ENCODE results near the gene GFAP.

GFAP gene

GRCh38 chr17:44898768-44899073 lies 16.6 kb downstream of the GFAP start:
- no peak for DNase-seq

- no peak for DNase-seq
These were observed 20.7 kb downstream of the GFAP start for GRCh38 chr17:44894642-44895041.

- DNase-seq = no peak
These were observed 23.1 kb downstream of the GFAP start for GRCh38 chr17:44892250-44892649.

GRCh38 chr17:44889003-44889402 lies 26.3 kb downstream of the GFAP start:
- DNase-seq = no peak

GRCh38 chr17:44887971-44888954 lies 27.0 kb downstream of the GFAP start:
- no peak for DNase-seq

- no peak for DNase-seq
These were observed 28.3 kb downstream of the GFAP start for GRCh38 chr17:44887016-44887415.

DNA sequence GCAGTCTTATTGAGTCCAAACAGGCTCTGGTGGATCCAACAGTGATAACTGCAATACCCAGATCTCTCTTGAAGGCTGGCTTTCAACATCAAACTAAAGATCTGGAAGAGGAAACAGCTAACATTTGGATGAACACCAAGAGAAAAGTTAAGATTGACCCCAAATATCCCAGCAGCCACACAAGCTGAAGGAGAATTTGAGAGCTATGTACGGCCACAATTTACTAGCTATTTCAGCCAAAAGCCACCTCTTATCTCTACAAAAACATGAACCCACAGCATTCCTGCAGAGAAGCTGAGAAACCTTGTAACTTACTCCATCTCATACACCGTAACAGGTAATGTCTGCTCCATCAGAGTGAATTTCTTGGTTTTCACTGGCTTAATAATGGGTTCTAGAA lies 30.4 kb downstream of the GFAP start:
- no peak for DNase-seq

DNA sequence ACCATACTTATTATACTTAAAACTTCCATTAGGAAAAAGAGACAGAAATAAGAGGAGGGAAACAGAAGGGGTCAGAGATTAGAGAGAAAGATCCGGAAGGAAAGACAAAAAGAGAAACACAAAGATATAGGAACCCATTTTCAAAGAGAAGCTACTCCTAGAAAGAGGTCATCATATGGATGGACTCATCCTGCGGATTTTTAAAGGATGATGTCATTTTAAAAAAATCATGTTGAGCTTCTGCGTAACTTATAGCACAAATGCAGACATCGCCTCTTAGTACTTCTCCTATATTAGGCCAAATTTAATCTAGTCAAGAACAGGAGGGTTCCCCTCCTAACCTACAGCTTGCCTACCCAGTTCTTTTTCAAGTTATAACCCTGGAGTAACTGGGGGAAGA lies 34.2 kb downstream of the GFAP start:
- no peak for DNase-seq

DNA sequence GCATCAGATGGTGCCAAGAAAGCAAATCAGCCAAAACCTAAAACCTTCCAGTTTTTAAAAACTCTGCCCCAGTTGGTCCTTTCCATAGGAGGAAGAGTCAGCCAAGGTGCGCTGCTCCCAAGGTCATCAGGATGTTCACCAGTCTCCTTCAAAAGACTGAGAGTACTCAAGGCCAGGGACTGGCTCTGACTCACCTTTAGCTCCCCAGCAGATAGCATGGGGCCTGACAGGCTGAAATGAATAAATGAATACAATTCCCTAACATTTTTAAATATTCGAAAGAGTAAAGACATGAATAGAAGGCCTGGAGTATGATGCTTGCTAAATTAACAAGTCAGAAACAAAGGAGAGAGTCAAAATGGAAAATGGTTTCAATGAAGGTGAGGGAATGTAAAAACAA lies 35.2 kb downstream of the GFAP start:
- no peak for DNase-seq

- no peak for DNase-seq
These were observed 35.9 kb downstream of the GFAP start for GRCh38 chr17:44879376-44879775.

DNA sequence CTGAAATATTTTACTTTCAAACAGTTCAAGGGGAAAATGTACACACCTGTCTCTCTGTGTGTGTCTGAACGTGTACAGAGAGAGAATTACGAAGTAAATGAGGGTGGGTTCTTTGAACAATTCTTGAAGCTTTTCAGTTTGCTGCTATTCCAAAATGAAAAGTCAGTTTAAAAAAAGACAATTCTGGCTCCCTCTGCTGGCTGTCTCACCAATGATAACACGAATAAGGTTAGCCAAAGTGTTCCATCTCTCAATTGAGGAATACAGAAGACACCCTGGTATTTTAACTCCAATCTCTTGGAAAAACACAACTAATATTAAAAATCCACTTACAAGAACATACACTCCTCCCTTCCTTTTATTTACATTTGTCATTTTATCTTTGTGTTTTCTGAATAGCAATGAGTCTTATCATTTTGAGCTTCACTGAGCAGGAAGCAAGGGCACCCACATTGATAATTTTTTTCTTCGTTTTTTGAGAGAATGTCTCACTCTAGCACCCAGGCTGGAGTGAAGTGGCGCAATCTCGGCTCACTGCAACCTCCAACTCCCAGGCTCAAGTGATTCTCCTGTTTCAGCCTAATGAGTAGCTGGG lies 36.6 kb downstream of the GFAP start:
- DNase-seq = no peak

GRCh38 chr17:44877121-44877520 lies 38.2 kb downstream of the GFAP start:
- no peak for DNase-seq

DNA sequence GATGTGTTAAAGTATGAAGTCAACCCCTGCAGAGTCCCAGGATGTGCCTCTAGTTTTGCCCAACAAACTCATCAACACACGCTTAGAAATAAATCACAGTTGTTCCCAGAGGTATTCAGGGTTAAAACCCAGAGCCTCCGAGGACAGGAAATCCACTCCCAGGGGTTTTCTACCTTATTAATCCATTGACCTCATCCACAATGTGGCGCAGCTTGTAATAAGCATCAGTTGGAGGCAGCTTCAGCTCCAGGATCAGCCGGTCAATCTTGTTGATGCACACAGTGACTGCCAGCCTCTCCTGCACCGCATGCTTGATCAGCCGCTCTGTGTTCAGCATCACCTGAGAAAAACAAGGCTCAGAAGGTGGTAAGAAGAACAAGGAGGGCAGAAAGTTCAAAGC lies 39.5 kb downstream of the GFAP start:
- no peak for DNase-seq

DNA sequence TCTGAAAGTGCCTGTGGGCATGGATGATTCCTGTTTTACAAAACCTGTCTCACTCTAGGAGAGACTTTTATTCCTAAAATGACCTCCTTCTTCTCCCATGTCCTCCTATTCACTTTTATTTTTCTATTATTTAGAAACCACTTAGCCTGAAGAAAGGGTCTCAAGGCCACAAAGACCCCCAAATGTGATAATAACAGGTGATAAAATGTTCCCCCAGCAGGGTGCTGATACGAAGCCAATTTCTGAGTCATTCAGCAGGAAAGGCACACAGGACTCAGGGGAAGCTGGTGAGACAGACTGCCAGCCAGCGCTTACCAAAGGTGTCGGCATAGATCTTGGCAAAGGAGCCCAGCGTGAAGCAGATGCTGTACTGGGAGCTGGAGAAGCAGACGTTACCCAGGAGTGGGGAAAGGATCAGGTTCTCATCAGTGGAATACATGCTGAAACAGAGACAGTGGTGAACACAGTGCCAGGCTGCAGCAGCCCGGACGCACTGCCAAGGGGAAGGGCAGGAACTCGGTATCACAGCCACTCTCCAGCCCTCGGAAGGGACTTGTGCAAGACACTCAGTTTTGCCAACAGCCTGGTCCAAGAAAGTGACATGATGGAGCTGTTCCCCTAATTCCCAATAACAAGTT lies 43.0 kb downstream of the GFAP start:
- DNase-seq = no peak

GRCh38 chr17:44871556-44871955 lies 43.7 kb downstream of the GFAP start:
- DNase-seq = no peak

GRCh38 chr17:44867841-44868240 lies 47.5 kb downstream of the GFAP start:
- DNase-seq = no peak

DNA sequence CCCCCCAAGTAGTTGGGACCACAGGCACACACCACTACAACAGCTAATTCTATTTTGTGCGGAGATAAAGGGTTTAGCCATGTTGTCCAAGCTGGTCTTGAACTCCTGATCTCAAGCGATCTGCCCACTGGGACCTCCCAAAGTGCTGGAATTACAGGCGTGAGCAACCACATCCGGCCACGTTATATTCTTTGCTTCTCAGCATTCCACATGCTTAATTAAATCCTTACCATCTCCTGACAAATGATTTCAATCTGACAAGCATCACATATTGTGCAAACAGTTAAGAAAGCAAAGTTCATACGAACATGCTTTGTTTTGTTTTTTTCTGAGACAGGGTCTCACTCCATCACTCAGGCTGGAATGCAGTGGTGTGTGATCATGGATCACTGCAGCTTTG lies 49.4 kb downstream of the GFAP start:
- no peak for DNase-seq

- peak; percentile 79 for DNase-seq
These were observed 50.1 kb downstream of the GFAP start for GRCh38 chr17:44865231-44865660.

DNA sequence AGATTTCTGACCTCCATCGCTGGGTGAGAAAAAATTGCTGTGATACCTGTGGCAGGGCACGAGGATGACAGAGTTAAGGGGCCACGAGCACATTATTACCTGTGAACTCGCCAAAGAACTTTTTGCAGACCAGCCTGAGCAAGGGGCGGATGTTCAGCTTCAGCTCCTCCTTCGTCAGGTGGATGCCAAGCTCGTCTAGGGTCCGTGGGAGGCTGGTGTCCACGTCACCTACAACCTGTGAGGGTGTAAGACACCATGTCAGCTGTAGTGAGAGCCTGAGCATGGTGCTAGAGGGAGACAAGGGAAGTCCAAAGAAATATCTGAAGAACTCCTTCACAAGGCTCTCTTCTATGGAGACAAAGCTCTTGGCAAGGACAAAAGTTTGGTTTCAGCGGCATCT lies 50.5 kb downstream of the GFAP start:
- DNase-seq = no peak

DNA sequence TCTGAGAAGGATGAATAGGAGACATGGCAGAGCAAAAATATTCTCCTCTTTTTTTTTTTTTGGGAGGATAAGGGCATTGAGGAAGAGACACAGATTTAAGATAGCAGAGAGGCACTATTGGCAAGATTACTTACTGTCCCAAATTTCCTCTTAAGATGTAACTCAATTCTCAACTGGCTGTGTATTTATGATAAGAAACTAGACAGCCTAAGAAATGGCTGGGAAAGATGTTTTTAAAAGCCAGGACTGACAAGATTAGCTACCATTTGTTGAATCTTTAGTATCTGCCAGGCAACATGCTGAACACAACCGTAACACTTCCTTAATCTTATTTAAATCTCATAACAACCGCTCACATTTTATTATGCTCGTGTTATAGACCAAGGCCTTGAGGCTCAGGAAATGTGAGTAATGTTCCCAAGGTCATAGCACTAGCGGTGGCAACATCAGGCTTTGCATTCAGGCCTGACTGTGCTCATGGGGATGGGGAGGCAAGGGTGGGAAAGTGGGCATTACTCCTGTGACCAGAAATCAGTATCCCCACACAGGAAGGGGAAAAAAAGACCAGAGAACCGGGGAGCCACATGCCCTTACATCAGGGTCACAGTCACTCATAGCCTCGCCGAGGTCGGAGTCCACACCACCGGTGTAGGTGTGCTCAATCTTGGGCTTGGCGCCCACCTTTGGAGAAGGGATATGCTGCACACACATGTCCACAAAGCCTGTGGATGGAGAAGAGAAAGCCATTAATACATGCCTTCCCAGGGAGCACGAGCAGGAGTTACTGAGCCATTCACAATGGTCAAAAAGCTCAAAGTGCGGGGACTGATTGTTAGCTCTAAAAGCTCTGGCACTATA lies 52.0 kb downstream of the GFAP start:
- DNase-seq = no peak

DNA sequence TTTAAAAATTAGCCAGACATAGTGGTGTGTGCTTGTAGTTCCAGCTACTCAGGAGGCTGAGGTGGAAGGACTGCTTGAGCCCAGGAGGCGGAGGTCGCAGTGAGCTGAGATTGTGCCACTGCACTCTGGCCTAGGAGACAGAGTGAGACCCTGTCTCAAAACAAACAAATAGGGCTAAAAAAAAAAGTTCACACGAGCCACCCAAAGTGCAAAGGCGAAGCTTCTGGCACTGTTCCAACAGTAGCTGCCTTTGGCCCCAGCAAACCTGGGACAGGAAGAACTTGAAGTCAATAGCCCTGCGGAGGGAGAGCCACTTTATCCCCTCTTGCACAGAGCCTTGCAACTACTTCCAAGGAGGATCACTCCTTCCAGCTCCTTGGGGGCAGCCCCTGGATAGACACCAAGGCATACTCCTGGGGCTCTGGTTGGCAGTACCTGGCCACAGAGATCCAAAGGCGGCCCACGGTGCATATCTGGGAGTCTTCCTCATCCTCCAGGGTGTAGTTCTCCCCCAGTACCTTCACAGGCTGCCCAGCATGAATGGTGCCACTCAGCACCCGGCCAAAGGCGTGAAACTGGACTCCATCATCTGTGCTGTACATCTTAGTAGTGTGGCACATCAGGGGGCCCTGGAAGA lies 52.9 kb downstream of the GFAP start:
- DNase-seq = no peak

DNA sequence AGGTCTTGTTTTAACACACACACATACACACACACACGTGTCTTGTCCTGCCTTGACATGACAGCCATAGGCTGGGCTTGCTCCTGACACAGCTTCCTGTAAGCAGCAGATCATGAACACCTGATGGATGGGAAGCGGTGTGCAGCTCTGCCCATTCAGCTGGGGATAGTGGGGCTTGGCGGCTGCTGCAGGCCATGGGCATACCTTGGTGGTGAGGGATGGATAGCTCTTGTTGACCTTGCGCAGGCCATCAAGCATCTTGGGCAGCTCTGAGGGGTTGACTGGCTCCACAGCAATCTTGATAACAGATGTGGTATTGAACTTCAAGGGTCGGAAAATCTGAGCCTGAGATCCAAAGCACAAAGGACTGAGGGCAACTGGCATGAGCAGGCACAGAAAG lies 55.6 kb downstream of the GFAP start:
- no peak for DNase-seq

DNA sequence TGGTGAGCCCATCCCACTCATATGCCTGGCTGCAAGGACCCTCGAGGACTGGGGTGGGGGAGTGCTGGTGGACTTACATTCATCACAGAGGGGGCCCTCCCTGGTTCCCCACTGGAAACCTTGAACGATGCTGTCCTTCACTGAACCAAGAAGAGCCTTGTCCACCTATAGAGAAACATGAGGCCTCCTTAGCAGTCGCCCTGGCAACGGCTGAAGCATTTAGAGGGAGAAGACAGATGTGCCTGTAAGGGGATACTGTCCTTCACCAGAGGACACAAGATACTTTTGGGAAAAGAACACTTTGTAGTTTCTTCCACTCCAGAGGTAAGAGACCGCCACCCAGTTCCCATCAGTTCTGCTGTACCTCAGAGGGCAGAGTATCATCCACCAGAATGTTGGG lies 61.1 kb downstream of the GFAP start:
- no peak for DNase-seq
